Prostate gland (tissue), 2 donors: ENCODE data around the gene C18orf63. TPM values are rescaled to one million over a fixed set of nuclear protein-coding genes. Genes with fewer than 3 reads are reported as not detected.

Experiments used
- DNase-seq: peaks from one replicate; pipeline ENCODE4 v3.0.0-alpha.2; 2019; ENCODE audit warnings: low spot score
- H3K27ac ChIP-seq, 2 donors: fragments of 200-600 bp; sonication (generic); 2 replicates each; pipeline ENCODE4 v1.5.1; 2017 to 2019
- H3K27me3 ChIP-seq: fragments of 200-600 bp; sonication (generic); replicated peaks from 2 replicates; pipeline ENCODE4 v1.5.1; 2019; ENCODE audit not compliant: insufficient read depth
- H3K36me3 ChIP-seq, 2 donors: fragments of 200-600 bp; sonication (generic); 1 replicate in 1 of 2; 2 replicates in 1 of 2; pipeline versions ENCODE4 v1.5.1 to v1.8.1; 2017 to 2019
- H3K4me1 ChIP-seq: fragments of 200-600 bp; sonication (generic); replicated peaks from 2 replicates; pipeline ENCODE4 v1.5.1; 2019
- H3K4me3 ChIP-seq, 2 donors: fragments of 200-600 bp; sonication (generic); 2 replicates each; pipeline ENCODE4 v1.5.1; 2017 to 2019
- H3K9me3 ChIP-seq: fragments of 200-600 bp; sonication (generic); 2 replicates; pipeline ENCODE4 v1.5.1; 2017
- POLR2A ChIP-seq: fragments of 450-650 bp; IDR thresholded peaks from one replicate; pipeline ENCODE4 v1.6.1; 2016; ENCODE audit warnings: antibody characterized with exemption, mild to moderate bottlenecking
- POLR2AphosphoS5 ChIP-seq: sonication (generic); formaldehyde crosslinking; IDR thresholded peaks from one replicate; pipeline ENCODE4 v1.6.1; 2017; ENCODE audit warnings: antibody characterized with exemption
- WGBS: methylation state at CpG from one replicate; pipeline ENCODE4 v1.1.5; 2018; 5-methylcytosine and 5-hydroxymethylcytosine counted together
- intact Hi-C: fragments of 100-400 bp; cut with DNase I; formaldehyde crosslinking; loops from one replicate; pipeline ENCODE4 v1.14.2; 2022
- total RNA-seq, 2 donors: library from RNA; depleted of rRNA; stranded (reverse); fragments of >200 nt; gene quantifications; one replicate each; pipeline ENCODE4 v1.1.0, GENCODE V29; 2016
- TF ChIP-seq, protein P1 (sequence below), 4 experiments: fragments of 200-600 bp in 2 of 4; fragments of 450-650 bp in 2 of 4; sonication (generic) in 2 of 4; IDR thresholded peaks; 1 replicate in 3 of 4; 2 replicates in 1 of 4; pipeline ENCODE4 v1.5.1; 2016 to 2019; ENCODE audit warnings: antibody characterized with exemption in 4 of 4, mild to moderate bottlenecking in 2 of 4, moderate library complexity in 2 of 4

C18orf63 gene
- total RNA-seq, 2 donors from 2014 or later: 4.7 TPM; not detected in 1

DNA sequence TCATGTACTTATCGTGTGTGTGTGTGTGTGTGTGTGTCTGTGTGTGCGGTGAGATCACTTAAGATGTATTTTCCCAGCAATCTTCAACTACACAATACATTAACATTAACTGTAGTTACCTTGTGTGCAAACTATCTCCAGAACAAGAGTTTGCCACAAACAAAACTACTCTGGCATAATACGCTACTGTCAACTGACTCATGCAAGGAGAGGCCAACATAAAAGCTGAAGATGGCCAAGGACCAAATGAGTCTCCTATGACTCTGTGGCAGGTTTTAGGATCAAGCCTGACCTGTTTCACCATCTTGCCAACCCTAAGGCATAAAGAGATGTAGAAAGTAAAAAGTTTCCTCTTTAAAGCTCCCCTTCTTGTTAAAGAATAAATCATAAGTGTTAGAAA lies 44.0 kb upstream of the C18orf63 start:
- H3K9me3 ChIP-seq: no peaks in the 10 kb centered on the region
- TF ChIP-seq, protein P1, sequence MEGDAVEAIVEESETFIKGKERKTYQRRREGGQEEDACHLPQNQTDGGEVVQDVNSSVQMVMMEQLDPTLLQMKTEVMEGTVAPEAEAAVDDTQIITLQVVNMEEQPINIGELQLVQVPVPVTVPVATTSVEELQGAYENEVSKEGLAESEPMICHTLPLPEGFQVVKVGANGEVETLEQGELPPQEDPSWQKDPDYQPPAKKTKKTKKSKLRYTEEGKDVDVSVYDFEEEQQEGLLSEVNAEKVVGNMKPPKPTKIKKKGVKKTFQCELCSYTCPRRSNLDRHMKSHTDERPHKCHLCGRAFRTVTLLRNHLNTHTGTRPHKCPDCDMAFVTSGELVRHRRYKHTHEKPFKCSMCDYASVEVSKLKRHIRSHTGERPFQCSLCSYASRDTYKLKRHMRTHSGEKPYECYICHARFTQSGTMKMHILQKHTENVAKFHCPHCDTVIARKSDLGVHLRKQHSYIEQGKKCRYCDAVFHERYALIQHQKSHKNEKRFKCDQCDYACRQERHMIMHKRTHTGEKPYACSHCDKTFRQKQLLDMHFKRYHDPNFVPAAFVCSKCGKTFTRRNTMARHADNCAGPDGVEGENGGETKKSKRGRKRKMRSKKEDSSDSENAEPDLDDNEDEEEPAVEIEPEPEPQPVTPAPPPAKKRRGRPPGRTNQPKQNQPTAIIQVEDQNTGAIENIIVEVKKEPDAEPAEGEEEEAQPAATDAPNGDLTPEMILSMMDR (IDR thresholded peaks at IDR 0.05): no peak
- no peak for TF ChIP-seq POLR2AphosphoS5
- intact Hi-C loops: no loop called here
- no peaks in the 10 kb centered on the region for H3K4me1 ChIP-seq
- no peak overlapping the region for H3K4me3 ChIP-seq
- 92% methylated on average over 3 of the region's 3 CpGs for WGBS
- H3K27ac ChIP-seq: no peak overlapping the region
- no peak for DNase-seq
- H3K27me3 ChIP-seq: no peaks in the 10 kb centered on the region
- H3K36me3 ChIP-seq: no peaks in the 10 kb centered on the region

DNA sequence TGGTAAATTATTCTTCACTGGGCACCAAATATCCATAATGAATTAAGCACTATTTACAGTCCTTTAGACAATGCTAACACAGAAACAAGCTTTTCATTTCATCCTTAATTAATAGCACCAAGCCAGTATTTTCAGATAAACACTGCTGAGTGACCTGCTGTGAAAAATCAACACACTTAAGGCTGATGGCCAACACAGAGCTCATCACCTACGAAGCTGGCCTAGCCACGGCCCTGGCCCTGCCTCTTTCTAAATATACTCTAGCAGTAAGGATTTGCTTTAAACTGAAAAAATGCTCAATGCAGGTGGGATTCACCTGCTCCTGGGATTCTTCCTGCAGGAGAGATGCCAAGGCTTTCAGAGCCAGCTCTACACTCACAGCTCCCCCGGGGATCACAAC lies 42.2 kb upstream of the C18orf63 start:
- no peaks in the 10 kb centered on the region for H3K9me3 ChIP-seq
- intact Hi-C loops: no loop called here
- DNase-seq: no peak
- no peak for TF ChIP-seq POLR2AphosphoS5
- TF ChIP-seq, protein P1 (IDR thresholded peaks at IDR 0.05): no peak
- TF ChIP-seq POLR2A: no peak
- H3K27ac ChIP-seq: no peak overlapping the region
- WGBS: 67% methylated on average over 3 of the region's 3 CpGs
- H3K36me3 ChIP-seq: no peaks in the 10 kb centered on the region
- H3K4me3 ChIP-seq: no peak overlapping the region
- no peaks in the 10 kb centered on the region for H3K4me1 ChIP-seq
- no peaks in the 10 kb centered on the region for H3K27me3 ChIP-seq

DNA sequence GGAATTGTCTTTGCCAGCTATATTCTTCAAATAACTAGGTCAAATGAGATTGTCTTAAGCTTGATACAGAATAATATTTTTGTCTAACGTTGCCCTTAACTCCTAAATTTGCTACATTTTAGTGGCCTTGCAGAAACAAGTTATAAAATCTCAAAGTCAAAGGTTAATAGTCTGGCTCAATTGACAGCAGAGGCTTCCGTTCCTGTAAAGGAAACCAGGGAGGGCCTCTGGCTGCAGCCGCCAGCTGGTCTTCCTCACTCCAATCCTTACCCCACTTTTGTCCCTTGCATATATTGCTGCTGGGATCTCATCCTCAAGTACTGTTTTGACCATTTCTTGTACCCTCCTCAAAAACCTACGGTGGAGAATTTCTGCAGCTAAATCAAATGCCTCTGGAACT lies 40.9 kb upstream of the C18orf63 start:
- no peak overlapping the region for H3K27ac ChIP-seq
- 71% methylated on average over 4 of the region's 4 CpGs for WGBS

DNA sequence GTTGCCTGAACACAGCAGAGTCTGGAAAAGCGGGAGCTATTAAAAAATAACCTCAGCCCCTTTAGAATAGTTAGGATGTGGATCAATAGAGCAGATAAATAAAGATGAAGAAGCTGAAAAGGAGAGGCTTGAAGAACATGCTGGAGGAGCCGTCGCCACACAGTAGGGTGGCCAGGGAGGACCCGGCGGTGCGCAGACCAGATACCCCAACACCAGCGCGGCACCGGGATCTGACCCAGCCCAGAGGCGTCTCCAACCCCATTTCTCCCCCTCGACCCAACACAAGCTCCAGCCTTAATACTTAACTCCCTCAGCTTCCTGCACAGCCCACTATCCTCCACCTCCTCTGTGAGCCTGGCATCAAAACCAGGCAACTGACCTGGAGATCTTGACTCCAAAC lies 39.9 kb upstream of the C18orf63 start:
- no peaks in the 10 kb centered on the region for H3K9me3 ChIP-seq
- intact Hi-C loops: no loop called here
- 92% methylated on average over 11 of the region's 11 CpGs for WGBS
- DNase-seq: no peak
- no peak overlapping the region for H3K27ac ChIP-seq
- H3K4me1 ChIP-seq: no peaks in the 10 kb centered on the region
- TF ChIP-seq POLR2AphosphoS5 (no peak), POLR2A (no peak)
- TF ChIP-seq, protein P1 (IDR thresholded peaks at IDR 0.05): no peak
- no peaks in the 10 kb centered on the region for H3K36me3 ChIP-seq
- H3K27me3 ChIP-seq: no peaks in the 10 kb centered on the region
- H3K4me3 ChIP-seq: no peak overlapping the region

More for the DNA sequence above, 40.9 kb upstream of the C18orf63 start:
- no peaks in the 10 kb centered on the region for H3K27me3 ChIP-seq
- intact Hi-C loops: no loop called here
- DNase-seq: no peak
- TF ChIP-seq POLR2A (no peak), POLR2AphosphoS5 (no peak)
- TF ChIP-seq, protein P1 (IDR thresholded peaks at IDR 0.05): no peak
- H3K36me3 ChIP-seq: no peaks in the 10 kb centered on the region
- H3K4me1 ChIP-seq: no peaks in the 10 kb centered on the region
- H3K9me3 ChIP-seq: no peaks in the 10 kb centered on the region
- no peak overlapping the region for H3K4me3 ChIP-seq

DNA sequence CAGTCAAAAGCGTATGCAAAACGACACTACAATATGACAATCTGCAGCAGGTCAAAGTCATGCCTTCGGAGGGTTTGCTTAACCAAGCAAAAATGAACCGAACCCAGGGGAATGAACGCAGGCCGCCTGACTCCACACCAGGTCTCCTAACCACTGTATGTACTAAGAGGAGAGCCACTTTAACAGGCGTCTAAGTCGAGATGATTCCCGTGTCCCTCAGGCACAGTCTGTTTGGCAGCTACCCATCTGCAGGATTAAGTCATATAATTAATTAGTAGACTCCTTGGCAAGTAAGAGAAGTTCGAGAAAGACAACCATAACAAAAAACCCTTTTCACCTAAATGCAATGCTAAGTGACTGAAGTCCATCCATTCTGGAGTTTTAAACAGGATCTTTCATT lies 39.0 kb upstream of the C18orf63 start:
- WGBS: 64% methylated on average over 10 of the region's 10 CpGs
- H3K4me1 ChIP-seq: no peaks in the 10 kb centered on the region
- no peak for TF ChIP-seq POLR2AphosphoS5
- TF ChIP-seq, protein P1 (IDR thresholded peaks at IDR 0.05): no peak
- no peak for TF ChIP-seq POLR2A
- no peak for DNase-seq
- no peak overlapping the region for H3K4me3 ChIP-seq
- no peaks in the 10 kb centered on the region for H3K27me3 ChIP-seq
- H3K9me3 ChIP-seq: no peaks in the 10 kb centered on the region
- H3K27ac ChIP-seq: no peak overlapping the region
- no peaks in the 10 kb centered on the region for H3K36me3 ChIP-seq
- intact Hi-C loops: no loop called here
